Body of pancreas (tissue), 4 donors: Measurements from ENCODE around the gene VPS35L.
"Not testable (repeated sequence)": the region's sequence is repeated elsewhere in the genome, so short reads cannot be mapped to it uniquely, and the experiment has no call there.

Experiments used
- CTCF ChIP-seq, 7 experiments: fragments of 450-650 bp in 4 of 7; fragments of 200-600 bp in 3 of 7; sonication (generic) in 3 of 7; IDR thresholded peaks; one replicate each; pipeline ENCODE4 v1.5.1; 2016 to 2019; ENCODE audit warnings: antibody characterized with exemption in 7 of 7
- POLR2A ChIP-seq, 3 donors: fragments of 450-650 bp; IDR thresholded peaks; one replicate each; pipeline ENCODE4 v1.6.1; 2016; ENCODE audit warnings: antibody characterized with exemption in 3 of 3, mild to moderate bottlenecking in 2 of 3

GRCh38 chr16:19716728-19717127, 161.2 kb downstream of the VPS35L start:
- TF ChIP-seq CTCF, POLR2A (IDR thresholded peaks at IDR 0.05): not testable (repeated sequence)
